ENCODE data around the gene KCNN1.
"Not testable (repeated sequence)": the region's sequence is repeated elsewhere in the genome, so short reads cannot be mapped to it uniquely, and the experiment has no call there.

KCNN1 gene

DNA sequence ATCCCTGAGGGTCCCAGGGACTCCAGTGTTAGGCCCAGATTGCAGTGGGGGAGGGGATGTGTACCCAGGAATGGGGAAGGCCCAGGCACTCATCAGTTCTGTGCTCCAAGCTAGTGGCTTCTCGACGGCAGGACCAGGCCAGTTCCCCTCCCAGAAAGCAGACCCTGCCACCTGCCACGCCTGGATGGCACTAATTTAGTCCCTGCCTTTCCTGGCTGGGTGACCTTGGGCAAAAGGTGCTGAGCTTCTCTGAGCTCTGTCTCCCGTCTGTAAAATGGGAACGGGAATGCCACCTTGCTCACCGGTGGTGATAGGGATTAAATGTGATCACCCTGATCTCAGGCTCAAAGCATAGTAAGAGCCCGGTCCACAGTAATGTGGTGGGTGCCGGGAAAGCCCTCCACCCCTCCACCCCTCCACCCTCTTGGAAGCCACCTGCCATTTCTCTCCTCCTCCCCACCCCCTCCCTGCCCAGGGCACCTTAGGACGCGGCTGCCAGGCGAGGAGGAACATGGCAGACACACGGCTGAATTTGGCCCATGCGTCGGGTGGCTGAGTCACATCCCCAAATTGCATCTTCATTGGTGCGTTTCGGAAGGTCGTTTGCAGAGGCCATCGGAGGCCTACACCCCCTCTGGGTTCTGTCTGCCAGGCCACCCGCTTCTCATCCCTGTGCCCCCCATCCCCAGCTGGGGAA lies 2.3 kb downstream of the KCNN1 start:
- DNase-seq (ENCODE audit: low read depth), result no peak

DNA sequence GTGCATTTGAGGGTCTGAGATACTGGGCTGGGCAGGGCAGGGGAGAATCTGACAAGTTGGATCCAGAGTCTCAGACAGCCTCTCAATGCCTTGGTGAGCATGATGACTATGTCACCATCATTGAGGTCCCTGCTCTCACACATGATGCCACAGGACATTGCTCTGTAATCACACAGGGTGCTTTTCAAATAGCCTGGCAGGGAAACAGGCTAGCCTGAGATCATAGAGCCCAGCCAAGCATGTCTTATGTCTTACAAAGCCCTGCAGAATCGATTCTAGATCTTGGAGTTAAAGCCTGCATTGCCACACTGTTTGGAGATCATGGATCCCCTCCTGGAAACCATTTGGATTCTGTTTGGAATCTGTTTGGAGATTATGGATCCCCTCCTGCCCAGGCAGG lies 5.3 kb downstream of the KCNN1 start:
- no peak for DNase-seq (ENCODE audit: low read depth)

DNA sequence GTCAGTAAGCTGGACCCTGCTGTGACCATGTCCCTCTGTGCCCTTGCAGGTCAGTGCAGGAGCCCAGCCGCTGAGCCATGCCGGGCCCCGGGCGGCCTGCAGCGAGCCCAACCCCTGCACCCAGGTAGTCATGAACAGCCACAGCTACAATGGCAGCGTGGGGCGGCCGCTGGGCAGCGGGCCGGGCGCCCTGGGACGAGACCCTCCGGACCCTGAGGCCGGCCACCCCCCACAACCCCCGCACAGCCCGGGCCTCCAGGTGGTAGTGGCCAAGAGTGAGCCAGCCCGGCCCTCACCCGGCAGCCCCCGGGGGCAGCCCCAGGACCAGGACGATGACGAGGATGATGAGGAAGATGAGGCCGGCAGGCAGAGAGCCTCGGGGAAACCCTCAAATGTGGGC lies 6.9 kb downstream of the KCNN1 start:
- DNase-seq (ENCODE audit: low read depth), result no peak

DNA sequence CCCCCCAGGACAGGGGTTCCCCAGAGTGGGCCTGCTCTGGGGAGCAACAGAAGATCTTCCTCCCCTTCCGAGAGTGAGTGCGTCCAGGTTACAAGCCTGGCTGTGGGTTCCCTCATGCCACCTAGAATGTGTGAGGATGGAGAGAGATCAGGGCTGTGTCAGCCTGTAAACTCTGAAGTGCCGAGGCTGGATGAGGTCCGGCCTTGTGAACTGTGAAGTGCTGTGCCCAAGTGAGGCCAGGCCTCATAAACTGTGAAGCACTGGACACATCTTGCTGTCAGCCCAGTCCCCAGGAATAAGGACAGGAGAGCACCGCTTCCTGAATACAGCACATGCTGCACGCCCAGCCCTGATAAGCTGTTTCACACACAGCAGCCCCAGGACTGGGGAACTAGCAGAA lies 7.6 kb downstream of the KCNN1 start:
- DNase-seq (ENCODE audit: low read depth), result no peak

DNA sequence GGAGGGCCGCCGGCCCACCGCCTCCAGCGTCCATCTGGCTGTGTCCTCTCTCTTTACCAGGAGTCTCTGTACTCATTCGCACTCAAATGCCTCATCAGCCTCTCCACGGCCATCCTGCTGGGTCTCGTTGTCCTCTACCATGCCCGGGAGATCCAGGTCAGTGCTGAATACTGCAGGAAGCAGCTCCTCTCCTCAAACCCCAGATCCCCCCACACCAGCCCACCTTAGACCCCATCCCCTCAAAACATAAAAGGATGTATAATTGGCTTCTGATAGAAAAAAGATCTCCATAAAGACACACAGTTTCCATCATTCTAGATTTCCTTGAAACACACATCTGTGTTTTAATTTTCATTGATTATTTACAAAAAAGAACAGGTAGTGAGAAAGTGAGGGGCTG lies 8.1 kb downstream of the KCNN1 start:
- DNase-seq (ENCODE audit: low read depth), result no peak

DNA sequence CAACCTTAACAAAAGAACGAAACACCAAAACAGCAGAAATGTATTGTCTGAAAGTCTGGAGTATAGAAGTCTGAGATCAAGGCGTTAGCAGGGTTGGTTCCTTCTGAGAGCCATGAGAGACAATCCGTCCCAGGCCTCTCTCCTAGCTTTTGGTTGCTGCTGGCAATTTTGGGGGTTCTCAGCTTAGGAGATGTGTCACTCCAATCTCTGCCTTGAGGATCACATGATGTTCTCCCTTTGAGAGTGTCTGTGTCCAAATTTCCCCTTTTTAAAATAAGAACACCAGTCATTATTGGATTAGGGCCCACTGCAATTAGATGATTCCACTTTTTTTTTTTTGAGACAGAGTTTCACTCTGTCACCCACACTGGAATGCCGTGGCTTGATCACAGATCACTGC lies 10.1 kb downstream of the KCNN1 start:
- DNase-seq (ENCODE audit: low read depth), result no peak

DNA sequence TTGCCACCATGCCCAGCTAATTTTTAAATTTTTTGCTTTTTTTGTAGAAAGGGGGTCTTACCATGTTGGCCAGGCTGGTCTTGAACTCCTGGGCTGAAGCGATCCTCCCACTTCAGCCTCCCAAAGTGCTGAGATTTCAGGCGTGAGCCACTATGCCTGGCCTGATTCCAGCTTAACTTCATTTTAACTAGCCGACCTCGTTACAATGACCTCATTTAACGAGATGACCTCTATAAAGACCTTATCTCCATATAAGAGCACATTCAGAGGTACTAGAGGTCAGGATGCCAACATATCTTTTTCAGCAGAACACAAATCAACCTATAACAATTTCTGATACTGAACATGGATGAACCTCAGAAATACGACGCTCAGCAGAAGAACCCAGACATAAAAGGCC lies 10.6 kb downstream of the KCNN1 start:
- no peak for DNase-seq (ENCODE audit: low read depth)

DNA sequence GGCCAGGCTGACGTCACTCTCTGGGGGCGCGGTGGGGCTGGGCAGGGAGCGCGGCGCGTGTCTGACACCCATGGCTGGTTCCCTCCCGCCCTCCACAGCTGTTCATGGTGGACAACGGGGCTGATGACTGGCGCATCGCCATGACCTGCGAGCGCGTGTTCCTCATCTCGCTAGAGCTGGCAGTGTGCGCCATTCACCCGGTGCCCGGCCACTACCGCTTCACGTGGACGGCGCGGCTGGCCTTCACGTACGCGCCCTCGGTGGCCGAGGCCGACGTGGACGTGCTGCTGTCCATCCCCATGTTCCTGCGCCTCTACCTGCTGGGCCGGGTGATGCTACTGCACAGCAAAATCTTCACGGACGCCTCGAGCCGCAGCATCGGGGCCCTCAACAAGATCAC lies 14.7 kb downstream of the KCNN1 start:
- DNase-seq (ENCODE audit: low read depth), result no peak

DNA sequence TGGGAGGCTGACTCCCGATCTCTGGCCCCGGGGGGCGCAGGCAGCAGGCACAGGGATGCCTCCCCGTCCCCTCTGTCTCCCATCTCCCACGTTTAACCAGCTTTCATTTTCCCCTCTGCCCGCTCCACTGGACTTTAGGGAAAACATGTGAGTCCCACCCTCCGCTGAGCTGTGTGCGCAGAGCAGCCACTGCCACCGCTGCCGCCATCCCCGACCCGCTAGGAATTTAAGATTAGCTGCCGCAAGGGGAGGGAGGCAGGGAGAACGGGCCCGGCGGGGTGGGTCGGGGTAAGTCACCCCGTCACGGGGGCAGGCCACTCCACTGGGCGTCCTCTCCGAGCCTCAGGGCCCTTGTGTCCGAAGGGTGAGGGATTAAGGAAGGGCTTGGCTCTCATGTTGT lies 15.5 kb downstream of the KCNN1 start:
- DNase-seq (ENCODE audit: low read depth), result no peak

DNA sequence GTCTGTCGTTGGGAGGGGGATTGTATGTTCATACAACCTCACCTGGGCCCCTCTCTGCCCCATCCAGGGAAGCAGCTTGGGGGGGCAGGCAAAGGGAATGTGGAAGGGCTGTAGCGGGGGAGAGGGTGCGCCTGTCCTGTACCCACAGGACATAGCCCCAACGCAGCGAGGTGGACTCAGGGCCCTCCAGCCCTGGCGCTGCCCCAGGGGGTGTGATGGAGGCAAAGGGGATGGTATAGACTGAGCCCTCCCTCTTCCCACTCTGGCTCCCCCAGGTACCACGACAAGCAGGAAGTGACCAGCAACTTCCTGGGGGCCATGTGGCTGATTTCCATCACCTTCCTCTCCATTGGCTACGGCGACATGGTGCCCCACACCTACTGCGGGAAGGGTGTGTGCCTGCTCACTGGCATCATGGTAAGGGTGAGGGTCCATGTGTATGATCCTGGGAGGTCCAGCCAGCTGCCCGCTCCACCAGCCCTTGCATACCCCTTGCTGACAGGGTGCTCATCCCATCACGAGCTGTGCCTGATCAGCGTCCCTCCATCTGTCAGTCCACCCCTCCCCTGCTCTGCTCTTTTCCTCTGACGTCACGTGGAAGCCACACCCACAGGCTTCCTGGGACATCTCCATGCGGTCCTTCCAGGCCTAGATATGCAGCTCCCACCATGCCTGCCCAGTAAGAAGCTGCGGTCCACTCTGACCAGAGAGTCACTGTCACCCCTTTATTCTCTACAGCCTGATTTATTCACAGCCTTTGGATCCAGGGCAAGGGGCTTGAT lies 18.3 kb downstream of the KCNN1 start:
- no peak for DNase-seq (ENCODE audit: low read depth)

DNA sequence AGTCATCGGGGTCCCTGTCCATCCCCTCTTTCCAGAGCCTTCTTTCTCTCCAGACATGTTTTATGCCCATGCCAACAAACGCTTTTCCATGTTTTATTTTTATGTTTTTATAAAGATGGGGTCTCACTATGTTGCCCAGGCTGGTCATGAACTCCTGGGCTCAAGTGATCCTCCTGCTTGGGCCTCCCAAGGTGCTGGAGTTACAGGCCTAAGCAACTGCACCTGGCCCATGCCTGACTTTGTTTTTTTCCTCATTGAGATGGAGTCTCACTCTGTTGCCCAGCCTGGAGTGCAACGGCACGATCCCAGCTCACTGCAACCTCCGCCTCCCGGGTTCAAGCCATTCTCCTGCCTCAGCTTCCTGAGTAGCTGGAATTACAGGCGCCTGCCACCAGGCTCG lies 19.7 kb downstream of the KCNN1 start:
- not testable (repeated sequence) for DNase-seq (ENCODE audit: low read depth)

DNA sequence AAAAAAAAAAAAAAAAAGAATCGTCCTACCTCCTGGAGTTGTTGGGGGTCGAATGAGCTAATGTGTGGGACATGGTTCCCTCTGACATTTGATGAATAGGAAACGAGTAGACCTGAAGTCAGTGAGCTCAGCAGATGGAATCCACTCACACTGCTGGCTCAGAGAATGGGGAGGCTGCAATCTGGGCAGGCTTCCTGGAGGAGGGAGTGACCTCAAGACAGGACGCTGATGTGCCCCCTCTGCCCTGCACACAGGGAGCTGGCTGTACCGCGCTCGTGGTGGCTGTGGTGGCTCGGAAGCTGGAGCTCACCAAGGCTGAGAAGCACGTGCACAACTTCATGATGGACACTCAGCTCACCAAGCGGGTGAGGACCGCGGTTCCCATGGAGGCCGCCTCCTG lies 21.3 kb downstream of the KCNN1 start:
- no peak for DNase-seq (ENCODE audit: low read depth)

DNA sequence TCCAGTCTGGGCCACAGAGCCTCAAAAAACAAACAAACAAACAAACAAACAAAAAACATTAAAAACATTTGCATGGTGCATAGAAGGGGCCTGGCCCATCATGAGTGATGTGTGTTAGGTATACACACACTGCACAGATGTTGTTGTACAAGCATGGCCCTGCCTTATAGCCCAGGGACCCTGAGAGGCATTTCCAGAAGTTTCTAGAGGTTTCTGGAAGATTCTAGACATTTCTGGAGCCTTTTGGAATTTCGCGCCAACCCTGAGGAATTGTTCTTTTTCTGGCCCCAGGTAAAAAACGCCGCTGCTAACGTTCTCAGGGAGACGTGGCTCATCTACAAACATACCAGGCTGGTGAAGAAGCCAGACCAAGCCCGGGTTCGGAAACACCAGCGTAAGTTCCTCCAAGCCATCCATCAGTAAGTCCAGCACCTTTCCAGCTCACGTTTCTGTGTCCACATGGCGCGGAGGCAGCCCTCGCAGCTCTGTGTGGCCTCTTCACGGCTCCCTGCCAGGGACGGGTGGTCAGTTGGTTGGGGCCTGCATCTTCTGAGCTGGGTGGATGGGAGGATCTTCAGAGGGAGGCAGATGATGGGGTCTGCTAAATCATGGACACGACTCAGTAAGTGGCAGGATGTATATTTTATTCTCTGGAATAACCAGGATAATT lies 22.7 kb downstream of the KCNN1 start:
- DNase-seq (ENCODE audit: low read depth), result no peak

DNA sequence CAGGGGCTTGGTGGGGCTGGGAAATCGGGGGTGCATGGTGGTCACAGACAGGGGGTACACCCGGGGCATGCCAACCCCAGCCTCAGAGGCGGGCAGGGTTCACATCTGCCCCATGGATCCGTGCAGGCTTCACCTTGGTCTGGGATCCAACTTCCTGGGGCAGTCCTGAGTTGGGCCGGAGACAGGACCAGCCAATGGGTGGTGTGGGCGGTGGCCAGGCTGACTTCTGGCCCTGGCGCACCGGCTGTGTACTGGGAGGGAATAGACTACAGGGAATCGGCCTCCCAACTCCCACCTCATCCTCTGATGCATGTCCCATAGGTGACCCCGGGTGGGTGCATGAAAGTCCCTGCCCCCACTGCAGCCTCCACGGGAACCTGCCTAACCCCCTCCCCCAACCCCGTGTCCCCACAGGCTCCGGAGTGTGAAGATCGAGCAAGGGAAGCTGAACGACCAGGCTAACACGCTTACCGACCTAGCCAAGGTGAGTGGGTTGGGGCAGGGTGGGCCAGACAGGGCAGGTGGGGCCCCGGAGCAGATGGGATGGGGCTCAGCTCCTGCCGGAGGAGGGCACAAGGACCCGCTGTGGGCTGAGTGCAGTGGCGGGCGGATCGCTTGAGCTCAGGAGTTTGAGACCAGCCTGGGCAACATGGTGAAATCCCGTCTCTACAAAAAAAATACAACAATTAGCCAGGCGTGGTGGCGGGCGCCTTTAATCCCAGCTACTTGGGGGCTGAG lies 26.3 kb downstream of the KCNN1 start:
- no peak for DNase-seq (ENCODE audit: low read depth)

DNA sequence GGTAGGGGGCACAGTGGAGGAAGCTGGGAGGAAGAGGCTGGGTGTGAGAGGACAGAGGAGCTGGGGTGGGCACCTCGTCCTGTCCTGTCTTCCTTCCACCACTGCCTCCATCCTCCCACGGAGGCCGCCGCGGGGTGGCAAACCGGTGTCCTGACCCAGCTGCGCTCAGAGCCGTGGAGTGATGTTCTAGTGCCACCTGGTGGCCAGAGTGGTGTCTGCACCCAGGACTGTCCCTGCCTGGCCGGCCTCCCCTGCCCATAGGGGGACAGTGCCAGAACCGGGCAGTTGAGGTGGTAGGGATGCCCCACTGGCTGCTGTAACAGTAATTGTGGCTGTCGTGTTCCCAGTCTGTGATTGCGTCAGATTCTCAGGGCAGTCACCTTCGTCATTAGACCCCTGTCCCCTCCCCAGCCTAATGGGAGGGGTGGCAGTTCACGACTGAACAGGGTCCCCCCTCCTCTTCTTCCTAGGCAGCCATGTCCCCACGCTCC lies 30.0 kb downstream of the KCNN1 start:
- peak; percentile 84 for DNase-seq (ENCODE audit: low read depth)

DNA sequence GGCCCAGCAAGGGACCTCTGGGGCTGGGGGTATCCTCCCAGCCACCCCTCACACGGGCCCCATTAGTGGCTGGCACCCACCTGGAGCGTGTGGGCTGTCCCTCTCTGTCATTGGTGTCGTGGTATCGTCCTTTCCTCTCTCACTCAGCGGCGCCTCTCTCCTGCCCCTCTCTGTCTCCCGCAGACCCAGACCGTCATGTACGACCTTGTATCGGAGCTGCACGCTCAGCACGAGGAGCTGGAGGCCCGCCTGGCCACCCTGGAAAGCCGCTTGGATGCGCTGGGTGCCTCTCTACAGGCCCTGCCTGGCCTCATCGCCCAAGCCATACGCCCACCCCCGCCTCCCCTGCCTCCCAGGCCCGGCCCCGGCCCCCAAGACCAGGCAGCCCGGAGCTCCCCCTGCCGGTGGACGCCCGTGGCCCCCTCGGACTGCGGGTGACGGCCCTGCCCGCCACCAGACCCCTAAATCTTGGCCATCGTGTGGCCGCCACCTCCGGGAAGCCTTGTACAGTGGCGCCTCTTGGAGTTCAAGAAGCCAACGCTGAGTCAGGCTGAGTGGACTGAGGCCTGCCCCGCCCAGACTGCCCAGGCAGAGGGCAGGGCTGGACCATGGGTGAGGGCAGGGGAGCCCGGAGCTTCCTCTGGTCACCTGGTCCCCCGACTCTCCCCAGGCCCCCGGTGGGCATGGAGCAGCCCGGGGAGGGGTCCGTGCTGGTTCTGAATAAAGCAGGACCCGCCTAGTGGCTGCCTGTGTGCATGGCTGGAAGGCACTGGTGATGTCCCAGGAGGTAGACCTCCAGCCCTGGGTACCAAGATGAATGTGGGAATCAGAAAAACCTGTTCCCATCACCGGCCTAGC lies 31.3 kb downstream of the KCNN1 start:
- no peak for DNase-seq (ENCODE audit: low read depth)

DNA sequence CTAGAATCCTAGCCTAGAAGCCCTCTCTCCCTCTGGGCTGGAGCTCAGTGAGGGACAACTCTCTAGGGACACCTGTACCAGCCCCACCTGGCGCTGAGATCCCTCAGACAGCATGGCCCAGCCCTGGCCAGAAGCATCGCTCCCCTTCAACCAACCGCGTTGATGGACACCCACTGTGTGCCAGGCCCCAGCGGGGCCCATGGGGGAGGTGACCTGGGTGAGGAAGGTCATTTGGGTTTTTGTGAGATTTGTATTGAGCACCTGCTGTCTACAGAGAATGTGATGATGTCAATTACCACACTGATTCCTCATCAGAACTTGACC lies 31.9 kb downstream of the KCNN1 start:
- DNase-seq (ENCODE audit: low read depth), result no peak

DNA sequence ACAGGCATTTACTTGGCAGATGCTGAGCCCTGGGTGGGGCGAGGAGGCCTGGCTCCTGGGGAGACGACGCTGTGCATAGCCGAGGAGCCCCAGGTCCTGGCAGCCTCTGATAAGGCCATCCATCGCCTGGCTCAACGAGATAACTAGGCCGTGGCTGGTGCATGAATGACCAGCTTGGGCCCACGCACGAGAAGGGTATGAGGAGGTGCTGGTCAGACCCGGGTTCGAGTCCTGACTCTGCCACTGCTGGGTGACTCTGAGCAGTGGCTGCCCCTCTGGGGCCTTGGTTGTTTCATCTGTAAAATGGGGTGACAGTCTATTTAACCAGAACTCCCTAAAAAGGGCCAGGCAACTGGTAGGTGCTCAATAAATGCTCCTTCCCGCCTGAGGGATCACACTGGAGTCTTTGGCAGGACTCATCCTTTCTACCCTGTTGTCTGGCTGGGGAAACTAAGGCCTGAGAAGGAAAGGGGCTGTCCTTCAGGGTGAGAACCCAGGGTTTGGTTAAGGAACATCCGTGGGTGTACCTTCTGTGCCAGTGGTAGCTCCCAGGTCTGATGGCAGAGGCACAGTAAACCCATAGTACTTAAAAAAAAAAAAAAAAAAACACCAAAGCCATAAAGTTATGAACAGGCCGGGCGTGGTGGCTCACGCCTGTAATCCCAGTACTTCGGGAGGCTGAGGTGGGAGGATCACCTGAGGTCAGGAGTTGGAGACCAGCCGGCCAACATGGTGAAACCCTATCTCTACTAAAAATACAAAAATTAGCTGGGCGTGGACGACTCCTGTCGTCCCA lies 33.0 kb downstream of the KCNN1 start:
- no peak for DNase-seq (ENCODE audit: low read depth)

DNA sequence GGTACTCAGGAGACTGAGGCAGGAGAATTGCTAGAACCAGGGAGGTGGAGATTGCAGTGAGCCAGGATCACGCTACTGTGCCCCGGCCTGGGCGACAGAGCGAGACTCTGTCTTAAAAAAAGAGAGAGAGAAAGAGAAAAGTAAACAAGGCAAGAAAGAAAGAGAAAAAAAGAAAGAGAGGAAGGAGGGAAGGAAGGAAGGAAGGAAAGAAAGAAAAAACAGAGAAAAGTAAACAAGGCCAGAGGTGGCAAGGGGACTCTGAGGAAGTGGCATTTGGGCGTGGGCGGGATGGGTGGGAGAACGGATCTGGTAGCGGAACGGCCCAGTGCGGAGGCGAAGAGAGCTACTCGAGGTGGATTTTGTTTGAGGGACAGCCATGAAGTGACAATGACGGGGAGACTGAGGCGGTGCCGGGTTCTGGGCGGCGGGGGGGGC lies 33.6 kb downstream of the KCNN1 start:
- DNase-seq (ENCODE audit: low read depth), result no peak

DNA sequence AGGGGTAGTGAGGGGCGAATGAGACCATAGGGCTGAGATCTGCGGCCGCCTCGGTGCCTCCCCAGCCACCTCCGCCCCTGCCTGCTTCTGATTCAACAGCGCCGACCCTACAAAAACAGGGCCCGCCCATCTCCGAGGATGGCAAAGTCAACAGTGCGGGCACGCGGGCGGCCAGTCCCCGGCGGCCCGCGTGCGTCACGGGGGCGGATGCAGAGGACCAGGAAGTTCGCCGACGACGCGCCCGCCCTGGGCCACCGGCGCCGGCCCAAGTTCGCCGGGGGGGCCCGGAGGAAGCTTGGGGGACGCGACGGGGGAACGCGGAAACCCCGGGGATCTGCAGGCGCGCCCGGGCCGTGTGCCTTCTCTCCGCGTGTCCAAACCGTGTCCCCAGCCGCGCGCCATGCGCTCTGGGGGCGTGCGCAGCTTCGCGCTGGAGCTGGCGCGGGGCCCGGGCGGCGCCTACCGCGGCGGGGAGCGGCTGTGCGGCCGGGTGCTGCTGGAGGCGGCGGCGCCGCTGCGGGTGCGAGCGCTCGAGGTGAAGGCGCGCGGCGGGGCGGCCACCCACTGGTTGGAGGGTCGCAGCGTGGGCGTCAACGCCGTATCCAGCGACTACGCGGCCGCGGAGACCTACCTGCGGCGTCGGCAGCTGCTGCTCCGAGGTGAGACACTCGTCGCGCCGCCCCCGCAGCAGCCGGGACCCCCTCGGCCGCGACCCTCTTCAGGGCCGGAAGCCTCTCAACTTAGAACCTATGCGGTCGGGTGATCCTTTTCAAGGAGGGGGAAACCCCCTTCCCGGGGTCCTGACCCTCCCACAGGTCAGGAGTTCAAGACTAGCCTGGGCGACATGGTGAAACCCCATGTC lies 34.2 kb downstream of the KCNN1 start:
- peak; percentile 90 for DNase-seq (ENCODE audit: low read depth)
